Astrocyte of the cerebellum (primary cell): ENCODE data around the gene CLIP3.

Experiments used
- DNase-seq: peaks from one replicate; pipeline ENCODE4 v3.0.0-alpha.2; 2011; ENCODE audit warnings: low read depth
- H3K4me3 ChIP-seq: 2 replicates; pipeline ENCODE4 v1.5.1; 2011; ENCODE audit warnings: mild to moderate bottlenecking, low read depth, low read length, moderate library complexity
- in situ Hi-C: cut with HindIII; loops from 2 replicates; pipeline ENCODE4 v1.10.0; 2017; ENCODE audit warnings: low sequenced_read_pairs
- TF ChIP-seq, protein P1 (sequence below): IDR thresholded peaks from 2 replicates; pipeline ENCODE4 v1.5.1; 2012; ENCODE audit warnings: low read length, low read depth, moderate library complexity, mild to moderate bottlenecking; ENCODE audit errors: missing control alignments

Gene CLIP3

GRCh38 chr19:35978832-35979365 lies 53.8 kb downstream of the CLIP3 start:
- no peak overlapping the region for H3K4me3 ChIP-seq
- in situ Hi-C loops, result no loop called here
- TF ChIP-seq, protein P1, sequence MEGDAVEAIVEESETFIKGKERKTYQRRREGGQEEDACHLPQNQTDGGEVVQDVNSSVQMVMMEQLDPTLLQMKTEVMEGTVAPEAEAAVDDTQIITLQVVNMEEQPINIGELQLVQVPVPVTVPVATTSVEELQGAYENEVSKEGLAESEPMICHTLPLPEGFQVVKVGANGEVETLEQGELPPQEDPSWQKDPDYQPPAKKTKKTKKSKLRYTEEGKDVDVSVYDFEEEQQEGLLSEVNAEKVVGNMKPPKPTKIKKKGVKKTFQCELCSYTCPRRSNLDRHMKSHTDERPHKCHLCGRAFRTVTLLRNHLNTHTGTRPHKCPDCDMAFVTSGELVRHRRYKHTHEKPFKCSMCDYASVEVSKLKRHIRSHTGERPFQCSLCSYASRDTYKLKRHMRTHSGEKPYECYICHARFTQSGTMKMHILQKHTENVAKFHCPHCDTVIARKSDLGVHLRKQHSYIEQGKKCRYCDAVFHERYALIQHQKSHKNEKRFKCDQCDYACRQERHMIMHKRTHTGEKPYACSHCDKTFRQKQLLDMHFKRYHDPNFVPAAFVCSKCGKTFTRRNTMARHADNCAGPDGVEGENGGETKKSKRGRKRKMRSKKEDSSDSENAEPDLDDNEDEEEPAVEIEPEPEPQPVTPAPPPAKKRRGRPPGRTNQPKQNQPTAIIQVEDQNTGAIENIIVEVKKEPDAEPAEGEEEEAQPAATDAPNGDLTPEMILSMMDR, result no peak
- no peak for DNase-seq

- in situ Hi-C loops, result no loop called here
- TF ChIP-seq, protein P1, result no peak
- H3K4me3 ChIP-seq, result no peak overlapping the region
- DNase-seq, result no peak
Observed at GRCh38 chr19:35978271-35978670, 54.4 kb downstream of the CLIP3 start.

DNA sequence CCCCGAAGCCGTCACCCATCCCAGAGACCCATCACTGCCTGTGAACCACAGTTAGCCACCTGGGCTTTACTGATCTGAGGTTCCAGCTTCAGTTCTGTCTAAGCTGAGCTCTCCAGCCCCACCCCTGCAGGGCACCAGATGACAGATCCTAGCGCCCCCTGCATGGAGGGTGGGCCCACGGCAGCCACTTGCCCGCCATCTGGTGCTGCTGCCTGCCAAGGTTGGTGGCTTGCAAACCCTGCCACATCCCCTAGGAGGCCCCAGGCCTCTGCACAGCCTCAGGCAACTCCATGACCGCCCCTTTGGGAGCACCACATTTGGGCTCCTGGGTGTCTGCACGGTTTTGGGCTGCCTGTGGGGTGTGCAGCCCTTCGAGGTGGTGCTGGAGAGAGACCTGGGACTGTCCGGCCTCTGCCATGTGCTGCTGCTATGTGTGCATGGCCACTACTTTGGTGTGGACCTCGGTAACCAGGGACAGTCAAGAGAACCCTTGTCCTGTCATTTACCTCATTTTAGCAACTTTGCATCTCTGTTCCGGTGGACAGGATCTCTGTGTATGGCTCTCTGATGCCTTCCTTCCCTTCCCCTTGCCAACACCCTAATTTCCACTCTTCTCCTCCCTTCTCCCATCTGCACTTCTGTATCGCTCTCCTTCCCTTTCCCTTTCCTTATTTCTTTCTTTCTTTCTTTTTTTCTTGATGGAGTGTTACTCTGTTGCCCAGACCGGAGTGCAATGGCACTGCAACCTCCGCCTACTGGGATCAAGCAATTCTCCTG lies 55.0 kb downstream of the CLIP3 start:
- TF ChIP-seq, protein P1, result no peak
- DNase-seq, result no peak
- H3K4me3 ChIP-seq, result no peak overlapping the region
- in situ Hi-C loops, result no loop called here

DNA sequence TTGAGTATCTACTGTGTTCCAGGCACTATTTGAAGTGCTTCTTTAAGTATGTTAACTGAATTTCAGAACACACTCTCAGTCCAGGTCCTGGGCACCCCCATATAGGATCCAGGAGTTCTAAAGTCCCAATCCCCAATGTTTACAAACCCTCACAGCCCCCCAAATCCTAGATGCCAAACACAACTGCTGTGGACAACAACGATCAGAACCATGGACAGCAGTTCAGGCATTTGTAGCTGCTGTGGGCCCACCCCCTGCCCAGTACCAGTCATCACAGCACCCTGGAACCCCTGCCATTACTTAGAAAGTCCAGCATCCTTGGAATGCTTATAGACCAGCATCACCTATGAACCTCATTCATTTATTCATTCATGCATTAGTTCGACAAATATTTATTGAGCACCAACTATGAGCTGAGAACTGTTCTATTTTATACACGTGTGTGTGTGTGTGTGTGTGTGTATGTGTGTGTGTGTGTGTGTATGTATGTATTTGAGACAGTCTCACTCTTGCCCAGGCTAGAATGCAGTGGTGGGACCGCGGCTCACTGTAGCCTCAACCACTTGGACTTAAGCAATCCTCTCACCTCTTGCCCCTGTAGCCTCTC lies 57.0 kb downstream of the CLIP3 start:
- TF ChIP-seq, protein P1, result no peak
- in situ Hi-C loops, result no loop called here
- no peak for DNase-seq
- no peak overlapping the region for H3K4me3 ChIP-seq

- in situ Hi-C loops, result no loop called here
- no peak for DNase-seq
- H3K4me3 ChIP-seq, result no peak overlapping the region
- TF ChIP-seq, protein P1, result no peak
Observed at GRCh38 chr19:35973487-35973886, 59.2 kb downstream of the CLIP3 start.

DNA sequence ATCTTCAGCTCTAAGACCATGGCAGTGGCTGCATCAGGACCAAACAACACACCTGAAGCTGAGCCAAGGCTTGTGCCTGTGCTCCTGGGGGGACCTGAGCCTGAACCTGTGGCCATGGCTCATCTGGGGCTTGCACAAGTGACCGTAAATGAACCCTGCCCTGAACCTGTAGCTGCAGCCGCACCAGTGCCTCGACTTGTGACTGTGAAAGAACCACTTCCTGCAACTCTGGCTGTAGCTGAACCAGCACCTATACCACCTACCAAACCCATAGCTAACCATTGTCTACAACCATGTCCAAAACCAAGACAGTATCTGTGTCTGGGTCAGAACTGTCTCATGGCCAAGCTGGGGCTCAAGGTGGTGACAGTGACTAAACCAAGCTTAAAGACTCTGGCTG lies 65.9 kb downstream of the CLIP3 start:
- in situ Hi-C loops, result loop anchor here (10.0 kb wide), 1 partner anchor 162 kb away; no protein-coding TSS in a partner anchor
- no peak for DNase-seq
- TF ChIP-seq, protein P1, result no peak
- no peak overlapping the region for H3K4me3 ChIP-seq
